GM21381 (cell line): Measurements from ENCODE around the gene CTSZ.
"Not testable (repeated sequence)": the region's sequence is repeated elsewhere in the genome, so short reads cannot be mapped to it uniquely, and the experiment has no call there.

Experiments used
- ATAC-seq: cut with Tn5 transposase; IDR thresholded peaks from one replicate; pipeline ENCODE4 v1.9.1; 2021; ENCODE audit warnings: mild to moderate bottlenecking, moderate library complexity; ENCODE audit not compliant: unreplicated experiment

The CTSZ gene

GRCh38 chr20:59001068-59001448, 6.0 kb downstream of the CTSZ start:
- no peak for ATAC-seq

DNA sequence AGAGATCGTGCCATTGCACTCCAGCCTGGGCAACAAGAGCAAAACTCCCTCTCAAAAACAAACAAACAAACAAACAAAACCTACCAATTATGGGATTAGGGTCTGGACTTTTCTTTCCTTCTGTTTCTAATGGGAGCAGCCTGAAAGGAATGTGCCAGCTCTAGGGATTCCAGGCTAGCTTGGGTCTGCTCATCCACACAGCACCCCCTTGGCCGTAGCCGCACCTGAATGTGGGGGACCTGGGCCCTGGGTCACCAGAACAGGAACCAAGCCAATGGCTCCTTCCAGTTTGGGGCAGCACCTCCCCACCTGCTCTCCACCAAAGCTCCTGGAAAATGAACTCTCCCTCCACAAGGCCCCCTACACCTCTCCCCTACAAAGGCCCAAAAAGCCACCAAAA, 6.7 kb downstream of the CTSZ start:
- ATAC-seq: no peak

GRCh38 chr20:58998656-58999055, 8.4 kb downstream of the CTSZ start:
- no peak for ATAC-seq

GRCh38 chr20:58997141-58997770, 9.8 kb downstream of the CTSZ start:
- ATAC-seq: no peak

- ATAC-seq: no peak
These were observed 10.8 kb downstream of the CTSZ start for GRCh38 chr20:58996226-58996611.

DNA sequence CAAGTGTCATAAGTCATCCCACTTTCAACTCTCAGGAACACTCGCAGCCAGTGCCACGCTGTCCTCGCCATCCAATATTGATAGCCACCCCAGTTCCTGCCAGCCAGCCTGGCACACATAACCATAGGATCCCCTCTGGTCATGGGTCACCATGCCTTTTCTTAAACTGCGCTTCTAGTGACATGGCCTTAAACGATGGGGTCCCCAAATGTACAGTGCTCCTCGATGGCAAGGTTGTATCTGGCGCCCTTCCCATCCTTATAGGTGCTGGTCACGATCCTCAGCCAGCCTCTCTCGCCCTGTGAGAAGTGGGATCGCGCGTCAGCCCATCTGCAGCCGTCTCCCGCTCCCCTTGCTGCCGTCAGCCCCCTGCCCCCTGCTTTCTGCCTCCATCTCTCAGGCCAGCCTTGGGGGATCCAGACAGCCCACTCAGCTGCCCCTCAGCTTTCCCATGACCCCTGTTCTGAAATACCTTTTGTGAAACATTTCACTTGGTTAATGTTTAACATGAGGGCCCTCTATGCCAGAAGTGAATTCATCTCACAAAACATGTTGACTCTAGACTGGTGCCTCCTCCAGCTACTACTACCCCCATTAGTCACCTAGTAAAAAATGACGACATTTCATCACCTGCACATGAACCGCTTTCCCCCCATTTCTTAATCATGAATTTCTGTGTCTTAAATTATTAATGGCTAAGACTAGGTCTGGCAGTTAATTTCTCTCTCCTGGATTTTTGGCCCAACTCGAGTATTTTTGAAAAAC, 11.4 kb downstream of the CTSZ start:
- ATAC-seq: no peak

GRCh38 chr20:58994390-58995159, 12.5 kb downstream of the CTSZ start:
- no peak for ATAC-seq

GRCh38 chr20:58993332-58994248, 13.5 kb downstream of the CTSZ start:
- ATAC-seq: no peak

- no peak for ATAC-seq
These were observed 14.1 kb downstream of the CTSZ start for GRCh38 chr20:58992911-58993310.

- ATAC-seq: no peak
These were observed 15.3 kb downstream of the CTSZ start for GRCh38 chr20:58991715-58992114.

- no peak for ATAC-seq
These were observed 16.2 kb downstream of the CTSZ start for GRCh38 chr20:58990651-58991445.

GRCh38 chr20:58989196-58989595, 17.9 kb downstream of the CTSZ start:
- ATAC-seq: no peak

- ATAC-seq: no peak
These were observed 18.5 kb downstream of the CTSZ start for GRCh38 chr20:58988565-58988882.

- no peak for ATAC-seq
These were observed 19.1 kb downstream of the CTSZ start for GRCh38 chr20:58987790-58988564.

DNA sequence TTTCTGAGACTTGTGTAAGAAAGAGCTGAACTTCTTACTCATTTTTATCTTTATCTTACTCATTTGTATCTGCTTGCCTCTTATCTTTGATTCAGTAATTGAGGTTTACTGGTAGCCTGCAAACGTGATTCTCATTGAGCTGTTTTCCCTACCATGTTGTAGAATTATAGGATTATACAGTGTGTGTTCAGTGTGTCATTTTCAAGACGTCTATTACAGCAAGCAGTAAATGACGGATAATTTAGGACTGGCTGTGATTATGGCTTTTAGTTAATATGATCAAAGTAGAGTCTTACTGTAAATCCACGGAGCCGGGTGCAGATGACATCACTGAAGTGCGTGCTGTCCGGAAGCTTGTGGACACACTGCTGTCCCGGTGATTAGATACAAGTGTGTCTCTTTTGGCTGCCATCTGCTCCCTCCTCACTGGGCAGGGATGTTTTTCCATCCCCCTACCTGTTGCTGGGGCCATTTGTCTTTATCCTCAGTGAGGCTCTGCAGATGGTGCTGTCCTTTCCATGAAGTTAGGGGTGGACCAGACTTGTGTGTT, 20.0 kb downstream of the CTSZ start:
- no peak for ATAC-seq

- ATAC-seq: no peak
These were observed 20.6 kb downstream of the CTSZ start for GRCh38 chr20:58986286-58986967.

- no peak for ATAC-seq
These were observed 21.4 kb downstream of the CTSZ start for GRCh38 chr20:58985656-58986055.

DNA sequence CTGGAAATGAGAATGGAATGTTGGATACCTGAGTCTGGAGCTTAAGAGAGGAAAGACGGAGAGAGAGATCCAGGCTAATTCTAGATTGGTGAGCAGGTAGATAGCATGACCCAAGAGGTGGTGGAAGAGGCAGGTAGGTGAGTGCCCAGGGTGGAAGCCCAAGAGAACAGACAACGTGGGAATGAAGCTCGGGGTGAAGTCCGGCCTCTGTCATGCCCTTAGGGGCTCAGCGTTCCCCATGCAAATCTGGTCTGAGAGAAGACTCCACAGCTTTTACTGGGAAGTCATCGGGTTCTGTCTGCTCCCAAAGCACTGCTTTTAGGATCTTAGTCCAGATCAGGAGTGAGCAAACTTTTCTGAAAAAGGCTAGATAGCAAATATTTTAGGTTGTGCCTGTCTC, 22.4 kb downstream of the CTSZ start:
- ATAC-seq: no peak

GRCh38 chr20:58983115-58983468, 24.0 kb downstream of the CTSZ start:
- ATAC-seq: not testable (repeated sequence)
